Gastrocnemius medialis (tissue), 4 donors: ENCODE data around the gene MEOX1. TPM values are rescaled to one million over a fixed set of nuclear protein-coding genes. Genes with fewer than 3 reads are reported as not detected.

Experiments
- ATAC-seq, 2 donors: fragments of 150-250 bp; one replicate each; pipeline ENCODE4 v1.9.1; 2016
- DNase-seq, 2 donors: peaks; one replicate each; pipeline ENCODE4 v3.0.0-alpha.2; 2019
- H3K27ac ChIP-seq, 4 donors: fragments of 200-600 bp; sonication (generic); 1 replicate in 1 of 4; 2 replicates in 3 of 4; pipeline ENCODE4 v1.5.1; 2016 to 2018; ENCODE audit warnings: mild to moderate bottlenecking in 2 of 4, moderate library complexity in 1 of 4
- H3K27me3 ChIP-seq, 3 donors: fragments of 200-600 bp; sonication (generic) in 2 of 3; 1 replicate in 1 of 3; 2 replicates in 2 of 3; pipeline versions ENCODE4 v1.5.1 to v1.6.0; 2016 to 2019; ENCODE audit warnings: mild to moderate bottlenecking in 1 of 3, moderate library complexity in 1 of 3
- H3K36me3 ChIP-seq, 2 donors: fragments of 200-600 bp; sonication (generic) in 1 of 2; one replicate each; pipeline ENCODE4 v1.5.1; 2017 to 2018
- H3K4me1 ChIP-seq, 2 donors: fragments of 200-600 bp; sonication (generic) in 1 of 2; one replicate each; pipeline ENCODE4 v1.5.1; 2016 to 2017; ENCODE audit warnings: mild to moderate bottlenecking in 2 of 2
- H3K4me3 ChIP-seq, 4 donors: fragments of 200-600 bp; sonication (generic) in 3 of 4; 1 replicate in 1 of 4; 2 replicates in 3 of 4; pipeline ENCODE4 v1.5.1; 2016 to 2019; ENCODE audit warnings: mild to moderate bottlenecking in 2 of 4
- H3K9me3 ChIP-seq, 3 donors: fragments of 200-600 bp; sonication (generic) in 2 of 3; 1 replicate in 1 of 3; 2 replicates in 2 of 3; pipeline ENCODE4 v1.5.1; 2016 to 2019
- POLR2A ChIP-seq, 2 donors: fragments of 450-650 bp; IDR thresholded peaks; one replicate each; pipeline ENCODE4 v1.6.1; 2017; ENCODE audit warnings: antibody characterized with exemption in 2 of 2, mild to moderate bottlenecking in 2 of 2, moderate library complexity in 2 of 2
- in situ Hi-C, 4 donors: fragments of 200-750 bp; cut with MboI; loops; one replicate each; pipeline versions ENCODE4 v1.15.0 to v1.8.0; 2017; ENCODE audit warnings: low sequenced_read_pairs in 4 of 4
- intact Hi-C: fragments of 100-400 bp; cut with DNase I; formaldehyde crosslinking; loops from one replicate; pipeline ENCODE4 v1.15.1; 2023; ENCODE audit warnings: low total_unique reads
- total RNA-seq, 4 donors: library from RNA; depleted of rRNA; stranded (reverse); fragments of >200 nt; gene quantifications; one replicate each; pipeline versions ENCODE4 v1.1.0 to v1.2.3, GENCODE V29; 2016
- TF ChIP-seq, protein P1 (sequence below), 5 experiments: fragments of 450-650 bp in 3 of 5; fragments of 200-600 bp in 2 of 5; sonication (generic) in 2 of 5; IDR thresholded peaks in 4 of 5; conservative IDR thresholded peaks in 1 of 5; 1 replicate in 4 of 5; 2 replicates in 1 of 5; pipeline ENCODE4 v1.5.1; 2016 to 2019; ENCODE audit warnings: antibody characterized with exemption in 5 of 5, mild to moderate bottlenecking in 3 of 5, moderate library complexity in 3 of 5

The MEOX1 gene
- total RNA-seq, 4 donors from 2014 or later, result 4.0 to 12.2 (median 8.8) TPM

- in situ Hi-C loops (no loop called here), intact Hi-C loops (no loop called here)
- Histone ChIP-seq H3K9me3 (no peaks in the 10 kb centered on the region), H3K36me3 (no peaks in the 10 kb centered on the region), H3K27me3 (peaks cover 0 to 14% (median 2%) of the 10 kb centered on the region in 3 donors), H3K4me3 (no peak overlapping the region), H3K27ac (no peak overlapping the region), H3K4me1 (no peaks in the 10 kb centered on the region)
- ATAC-seq (no peak), DNase-seq (no peak)
- TF ChIP-seq, protein P1, sequence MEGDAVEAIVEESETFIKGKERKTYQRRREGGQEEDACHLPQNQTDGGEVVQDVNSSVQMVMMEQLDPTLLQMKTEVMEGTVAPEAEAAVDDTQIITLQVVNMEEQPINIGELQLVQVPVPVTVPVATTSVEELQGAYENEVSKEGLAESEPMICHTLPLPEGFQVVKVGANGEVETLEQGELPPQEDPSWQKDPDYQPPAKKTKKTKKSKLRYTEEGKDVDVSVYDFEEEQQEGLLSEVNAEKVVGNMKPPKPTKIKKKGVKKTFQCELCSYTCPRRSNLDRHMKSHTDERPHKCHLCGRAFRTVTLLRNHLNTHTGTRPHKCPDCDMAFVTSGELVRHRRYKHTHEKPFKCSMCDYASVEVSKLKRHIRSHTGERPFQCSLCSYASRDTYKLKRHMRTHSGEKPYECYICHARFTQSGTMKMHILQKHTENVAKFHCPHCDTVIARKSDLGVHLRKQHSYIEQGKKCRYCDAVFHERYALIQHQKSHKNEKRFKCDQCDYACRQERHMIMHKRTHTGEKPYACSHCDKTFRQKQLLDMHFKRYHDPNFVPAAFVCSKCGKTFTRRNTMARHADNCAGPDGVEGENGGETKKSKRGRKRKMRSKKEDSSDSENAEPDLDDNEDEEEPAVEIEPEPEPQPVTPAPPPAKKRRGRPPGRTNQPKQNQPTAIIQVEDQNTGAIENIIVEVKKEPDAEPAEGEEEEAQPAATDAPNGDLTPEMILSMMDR (IDR thresholded peaks at IDR 0.05 in 4 of 5, conservative IDR thresholded peaks at IDR 0.05 in 1 of 5), result no peak
- no peak for TF ChIP-seq POLR2A (IDR thresholded peaks at IDR 0.05)
Measured at GRCh38 chr17:43706235-43706634, 44.5 kb upstream of the MEOX1 start.

- DNase-seq (no peak), ATAC-seq (no peak)
- Histone ChIP-seq H3K36me3 (no peaks in the 10 kb centered on the region), H3K4me1 (peaks cover 0 to 4% of the 10 kb centered on the region in 2 donors), H3K27me3 (no peaks in the 10 kb centered on the region), H3K27ac (no peak overlapping the region), H3K4me3 (no peak overlapping the region), H3K9me3 (no peaks in the 10 kb centered on the region)
- TF ChIP-seq POLR2A (IDR thresholded peaks at IDR 0.05), result no peak
- TF ChIP-seq, protein P1 (IDR thresholded peaks at IDR 0.05 in 4 of 5, conservative IDR thresholded peaks at IDR 0.05 in 1 of 5), result no peak
- in situ Hi-C loops, result no loop called here
- intact Hi-C loops, result no loop called here
Measured at GRCh38 chr17:43703630-43704029, 41.9 kb upstream of the MEOX1 start.

DNA sequence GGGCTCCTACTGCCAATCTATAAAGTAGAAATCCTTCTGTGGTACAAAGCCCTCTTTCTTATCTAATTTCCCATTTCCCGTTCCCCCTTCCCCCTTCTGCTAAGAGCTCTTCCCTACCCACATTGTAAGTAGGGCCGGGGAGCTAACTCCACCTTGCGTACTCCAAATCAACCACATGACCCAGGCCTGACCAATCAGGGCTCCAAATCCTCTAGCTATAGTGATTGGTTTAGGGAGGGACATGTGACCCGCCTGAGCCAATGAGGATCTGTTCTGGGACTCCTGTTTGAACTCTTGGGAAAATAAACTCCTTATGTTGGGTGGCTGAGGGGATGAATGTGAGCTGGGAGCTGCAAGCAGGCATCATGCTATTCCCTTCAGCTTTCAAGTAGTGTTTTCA is 40.9 kb upstream of the MEOX1 start:
- in situ Hi-C loops (no loop called here), intact Hi-C loops (no loop called here)
- no peak overlapping the region for H3K4me3 ChIP-seq
- no peaks in the 10 kb centered on the region for H3K9me3 ChIP-seq
- H3K36me3 ChIP-seq, result no peaks in the 10 kb centered on the region
- no peak for ATAC-seq
- TF ChIP-seq, protein P1 (IDR thresholded peaks at IDR 0.05 in 4 of 5, conservative IDR thresholded peaks at IDR 0.05 in 1 of 5), result no peak
- TF ChIP-seq POLR2A (IDR thresholded peaks at IDR 0.05), result no peak
- H3K27me3 ChIP-seq, result no peaks in the 10 kb centered on the region
- no peak for DNase-seq
- H3K27ac ChIP-seq, result no peak overlapping the region
- H3K4me1 ChIP-seq, result peaks cover 0 to 12% of the 10 kb centered on the region in 2 donors

DNA sequence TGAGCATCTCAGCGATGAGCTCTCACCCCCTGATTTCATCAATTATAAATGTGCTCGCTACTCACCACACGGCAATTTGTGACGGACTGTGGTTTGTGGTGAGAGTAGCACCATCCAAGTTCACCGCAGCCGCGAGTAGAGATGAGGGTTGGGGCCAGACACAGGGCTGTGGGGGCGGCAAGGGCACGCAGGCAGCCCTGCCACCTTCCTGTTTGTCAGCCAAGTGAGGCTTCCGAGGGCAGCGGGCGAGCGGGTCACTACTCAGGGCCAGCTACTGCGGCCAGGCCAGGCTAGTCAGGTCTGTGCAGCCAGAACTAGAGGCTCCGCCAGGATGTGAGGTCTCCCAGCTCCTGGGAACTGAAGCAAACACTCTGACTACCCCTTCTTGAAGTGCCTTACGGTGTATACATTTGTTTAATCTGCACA is 39.6 kb upstream of the MEOX1 start:
- Histone ChIP-seq H3K36me3 (no peaks in the 10 kb centered on the region), H3K9me3 (no peaks in the 10 kb centered on the region), H3K4me3 (no peak overlapping the region), H3K4me1 (peaks cover 5 to 18% of the 10 kb centered on the region in 2 donors), H3K27ac (peak overlapping the region in 1 of 4 donors; percentile 38), H3K27me3 (no peaks in the 10 kb centered on the region)
- DNase-seq (no peak), ATAC-seq (no peak)
- TF ChIP-seq, protein P1 (IDR thresholded peaks at IDR 0.05 in 4 of 5, conservative IDR thresholded peaks at IDR 0.05 in 1 of 5), result no peak
- no peak for TF ChIP-seq POLR2A (IDR thresholded peaks at IDR 0.05)
- in situ Hi-C loops (no loop called here), intact Hi-C loops (no loop called here)

DNA sequence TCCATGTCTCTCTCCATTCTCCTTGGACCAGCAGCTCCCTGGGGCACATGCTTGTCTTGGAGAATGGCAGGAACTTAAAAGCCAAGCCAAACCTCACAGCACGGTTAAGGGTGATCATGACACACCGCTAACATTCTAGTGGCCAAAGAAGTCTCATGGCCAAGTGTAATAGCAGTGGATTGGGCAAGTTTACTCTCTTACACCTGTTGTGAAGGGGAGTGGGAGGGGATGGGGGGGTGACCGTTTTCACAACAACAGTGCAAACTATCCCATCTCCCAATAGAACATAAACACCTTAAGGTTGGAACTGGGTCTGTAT is 37.7 kb upstream of the MEOX1 start:
- Histone ChIP-seq H3K4me3 (no peak overlapping the region), H3K27me3 (no peaks in the 10 kb centered on the region), H3K27ac (peak overlapping the region in 3 of 4 donors; percentile 72 to 84 (median 74)), H3K36me3 (no peaks in the 10 kb centered on the region), H3K9me3 (no peaks in the 10 kb centered on the region), H3K4me1 (peaks cover 13 to 26% of the 10 kb centered on the region in 2 donors)
- TF ChIP-seq, protein P1 (IDR thresholded peaks at IDR 0.05 in 4 of 5, conservative IDR thresholded peaks at IDR 0.05 in 1 of 5), result no peak
- TF ChIP-seq POLR2A (IDR thresholded peaks at IDR 0.05), result no peak
- intact Hi-C loops, result no loop called here
- in situ Hi-C loops, result loop anchor here in 3 of 4 donors (5.0 to 10.0 kb wide), 2 partner anchors 63 to 145 kb away; partner anchors contain the start of gene CD300LG (in 1 of the 3)
- DNase-seq (peak; percentile 18 to 47), ATAC-seq (peak; percentile 53 to 78)
